ENCODE measurements around the gene BPI.
"Not testable (repeated sequence)": the region's sequence is repeated elsewhere in the genome, so short reads cannot be mapped to it uniquely, and the experiment has no call there.

BPI gene

DNA sequence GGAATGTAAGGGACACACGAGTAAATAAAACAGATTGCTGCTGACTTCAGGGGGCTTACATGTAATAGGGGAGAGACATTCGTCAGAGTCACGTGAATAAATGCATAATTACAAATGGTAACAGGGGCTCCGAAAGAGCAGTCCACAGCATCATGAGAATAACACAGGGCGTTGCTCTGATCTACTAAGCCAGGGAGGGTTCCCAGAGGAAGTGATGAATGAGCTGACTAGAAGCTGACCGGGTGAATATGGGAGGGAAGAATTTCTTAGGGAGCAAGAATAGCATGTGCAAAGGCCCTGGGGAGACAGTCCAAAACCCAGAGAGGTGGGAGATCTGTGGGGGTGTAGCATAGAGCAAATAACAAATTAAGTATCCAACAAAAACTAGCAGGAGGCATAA, 2.4 kb downstream of the BPI start:
- DNase-seq: no peak

DNA sequence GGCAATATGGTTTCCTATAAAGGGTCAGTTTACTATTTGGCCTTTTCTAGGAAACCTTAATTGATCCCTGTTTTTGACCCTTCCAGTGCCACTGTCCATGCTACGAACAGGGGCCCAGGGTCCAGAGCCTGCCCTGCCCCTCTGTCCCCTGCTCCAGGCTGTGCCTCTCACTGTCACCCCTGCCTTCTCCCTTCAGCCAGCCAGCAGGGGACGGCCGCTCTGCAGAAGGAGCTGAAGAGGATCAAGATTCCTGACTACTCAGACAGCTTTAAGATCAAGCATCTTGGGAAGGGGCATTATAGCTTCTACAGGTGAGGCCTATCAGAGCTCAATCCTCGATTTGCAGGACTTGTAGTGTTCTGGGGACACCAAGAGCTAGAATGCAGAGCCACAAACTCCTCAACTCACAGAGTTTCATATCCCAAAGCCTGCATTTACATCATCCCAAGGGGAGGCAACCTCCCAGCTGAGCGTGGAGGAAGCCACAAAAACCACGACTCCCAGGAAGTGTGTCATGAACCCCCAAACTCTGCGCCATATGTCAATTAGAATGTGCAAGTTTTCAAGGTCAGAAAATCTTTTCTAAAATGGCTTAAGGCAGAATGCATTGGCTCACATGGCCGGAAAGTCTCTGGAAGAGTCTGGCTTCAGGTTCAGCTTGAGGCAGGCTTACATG, 3.6 kb downstream of the BPI start:
- DNase-seq: peak in 1 of 2 experiments; percentile 18

DNA sequence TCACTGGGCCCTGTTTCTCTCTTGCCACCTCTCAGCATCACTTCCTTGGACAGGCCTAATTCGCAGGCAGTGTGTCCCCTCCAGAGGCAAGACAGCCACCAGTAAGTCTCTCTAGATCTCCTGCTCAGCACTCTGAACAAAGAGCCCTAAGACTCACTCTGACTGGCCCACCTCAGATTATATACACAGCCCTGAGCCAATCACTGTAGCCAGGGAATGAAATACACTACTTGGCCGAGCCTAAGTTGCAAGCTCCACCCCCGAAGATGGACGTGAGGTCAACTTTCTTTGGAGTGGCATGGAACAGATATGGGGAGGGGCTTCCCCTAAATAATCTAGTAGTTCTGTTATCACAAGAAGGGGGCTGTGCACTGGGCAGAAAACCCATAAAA, 4.1 kb downstream of the BPI start:
- DNase-seq: no peak

DNA sequence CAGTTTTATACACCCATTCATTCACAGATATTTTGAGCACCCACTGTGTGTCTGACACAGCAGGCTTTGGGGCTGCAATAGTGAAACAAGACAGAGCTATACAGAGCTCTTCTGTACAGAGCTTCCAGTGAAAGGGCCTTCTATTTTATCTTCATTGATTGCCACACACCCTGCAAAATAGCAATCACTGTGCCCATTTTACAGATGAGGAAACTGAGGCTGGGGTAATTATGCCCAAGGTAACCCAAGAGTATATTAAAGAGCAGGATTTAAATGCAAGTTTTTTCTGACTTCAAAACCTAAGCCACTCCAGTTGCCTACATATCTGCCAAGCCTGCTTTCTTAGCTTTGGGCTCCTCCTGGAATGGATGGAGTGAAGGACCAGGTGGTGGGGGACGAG, 4.5 kb downstream of the BPI start:
- DNase-seq: no peak

DNA sequence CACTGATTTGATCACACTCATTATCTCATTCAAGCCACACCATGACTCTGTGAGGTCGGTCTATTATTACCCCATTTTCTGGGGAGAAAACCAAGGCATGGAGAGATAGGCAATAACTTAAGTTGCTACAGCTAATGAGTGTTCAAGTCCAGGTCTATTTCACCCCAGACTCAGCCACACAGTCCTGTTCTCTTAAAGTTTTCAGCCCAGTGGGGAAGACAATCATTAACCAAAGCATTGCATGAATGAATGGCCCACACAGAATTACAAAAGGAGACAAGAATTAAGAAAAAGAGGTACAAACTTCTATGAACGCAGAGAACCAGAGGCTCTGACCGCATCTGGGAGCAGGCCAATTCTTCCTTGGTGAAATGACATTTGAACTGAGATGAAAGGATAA, 7.1 kb downstream of the BPI start:
- no peak for DNase-seq

DNA sequence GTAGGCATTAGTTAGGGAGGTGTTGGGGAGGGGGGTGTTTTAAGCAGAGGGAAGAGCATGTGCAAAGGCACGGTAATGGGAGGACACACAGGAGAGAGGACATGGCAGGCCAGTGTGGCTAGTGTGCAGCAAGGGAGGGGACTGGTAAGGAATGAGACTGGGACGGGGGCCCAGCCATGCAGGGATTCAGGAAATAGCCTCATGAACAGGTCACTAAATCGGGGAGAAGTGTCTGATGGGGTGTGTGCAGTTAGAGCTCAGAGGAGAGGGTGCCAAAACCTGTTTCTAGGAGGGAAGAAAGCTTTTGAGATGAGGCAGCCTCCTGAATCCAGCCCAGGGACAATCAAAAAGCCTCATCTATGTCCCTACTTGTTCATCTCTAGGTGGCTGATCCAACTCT, 7.5 kb downstream of the BPI start:
- DNase-seq: no peak

DNA sequence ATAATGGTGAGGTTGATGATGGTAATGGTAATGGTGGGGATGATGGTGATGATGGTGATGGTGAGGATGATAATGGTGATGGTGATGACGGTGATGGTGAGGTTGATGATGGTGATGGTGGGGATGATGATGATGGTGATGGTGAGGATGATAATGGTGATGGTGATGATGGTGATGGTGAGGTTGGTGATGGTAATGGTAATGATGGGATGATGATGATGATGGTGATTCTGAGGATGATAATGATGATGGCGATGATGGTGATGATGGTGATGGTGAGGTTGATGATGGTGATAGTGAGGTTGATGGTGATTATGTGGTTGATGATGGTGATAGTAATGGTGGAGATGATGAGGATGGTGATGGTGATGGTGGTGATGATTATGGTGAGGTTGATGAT, 9.7 kb downstream of the BPI start:
- DNase-seq: no peak

DNA sequence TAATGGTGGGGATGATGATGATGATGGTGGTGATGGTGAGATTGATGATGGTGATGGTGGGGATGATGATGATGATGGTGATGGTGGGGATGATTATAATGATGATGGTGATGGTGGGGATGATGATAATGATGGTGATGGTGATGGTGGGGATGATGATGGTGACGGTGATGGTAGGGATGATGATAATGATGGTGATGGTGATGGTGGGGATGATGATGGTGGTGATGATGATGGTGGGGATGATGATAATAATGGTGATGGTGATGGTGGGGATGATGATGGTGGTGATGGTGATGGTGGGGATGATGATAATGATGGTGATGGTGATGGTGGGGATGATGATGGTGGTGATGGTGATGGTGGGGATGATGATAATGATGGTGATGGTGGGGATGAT, 10.4 kb downstream of the BPI start:
- not testable (repeated sequence) for DNase-seq

DNA sequence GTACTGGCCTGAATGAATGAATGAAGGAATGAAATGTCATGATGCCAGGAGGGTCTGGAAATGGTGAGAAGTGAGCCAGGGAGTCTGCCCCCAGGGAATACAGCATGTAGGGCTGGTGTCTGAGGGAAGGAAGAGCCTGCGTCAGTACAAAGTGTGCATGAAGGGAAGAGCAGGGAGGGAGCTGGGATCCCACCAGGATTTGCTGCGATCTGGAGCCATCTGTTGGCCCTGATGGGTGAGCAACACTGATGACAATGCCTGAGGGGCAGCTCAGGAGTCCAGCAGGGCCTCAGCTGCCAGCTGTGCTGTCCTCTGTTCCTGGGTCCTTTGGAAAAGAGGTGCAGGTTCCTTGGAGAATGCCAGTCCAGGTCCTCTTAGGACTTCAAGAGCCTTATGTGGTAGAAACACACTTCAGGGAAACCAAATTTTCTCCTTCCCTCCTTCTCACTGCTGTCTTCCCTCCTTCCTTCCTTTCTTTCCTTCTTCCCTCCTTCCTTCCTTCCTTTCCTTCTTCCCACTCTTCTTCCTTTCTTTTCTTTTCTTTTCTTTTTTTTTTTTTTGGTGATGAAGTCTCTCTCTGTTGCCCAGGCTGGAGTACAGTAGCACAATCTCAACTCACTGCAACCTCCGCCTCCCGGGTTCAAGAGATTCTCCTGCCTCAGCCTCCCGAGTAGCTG, 11.5 kb downstream of the BPI start:
- DNase-seq: peak; percentile 88 to 91

DNA sequence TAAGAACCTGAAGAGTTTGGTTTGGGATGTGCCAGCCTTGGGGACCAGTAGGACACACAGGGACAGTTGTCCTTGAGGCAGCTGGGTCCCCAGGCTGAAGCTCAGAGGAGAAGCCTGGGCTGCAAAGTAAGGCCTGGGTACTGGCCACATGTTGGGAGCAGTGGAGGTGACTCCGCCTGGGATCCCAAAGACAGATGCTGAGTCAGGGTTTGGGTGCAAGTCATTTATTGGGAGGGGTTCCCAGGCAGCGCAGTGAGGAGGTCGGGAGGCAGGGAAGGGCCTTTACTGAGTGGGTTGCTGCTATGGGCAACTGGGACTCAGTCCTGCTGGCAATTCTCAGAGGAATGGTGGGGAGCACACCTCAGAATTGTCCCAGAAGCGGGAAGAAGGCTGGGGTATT, 12.4 kb downstream of the BPI start:
- DNase-seq: peak in 1 of 2 experiments; percentile 67

DNA sequence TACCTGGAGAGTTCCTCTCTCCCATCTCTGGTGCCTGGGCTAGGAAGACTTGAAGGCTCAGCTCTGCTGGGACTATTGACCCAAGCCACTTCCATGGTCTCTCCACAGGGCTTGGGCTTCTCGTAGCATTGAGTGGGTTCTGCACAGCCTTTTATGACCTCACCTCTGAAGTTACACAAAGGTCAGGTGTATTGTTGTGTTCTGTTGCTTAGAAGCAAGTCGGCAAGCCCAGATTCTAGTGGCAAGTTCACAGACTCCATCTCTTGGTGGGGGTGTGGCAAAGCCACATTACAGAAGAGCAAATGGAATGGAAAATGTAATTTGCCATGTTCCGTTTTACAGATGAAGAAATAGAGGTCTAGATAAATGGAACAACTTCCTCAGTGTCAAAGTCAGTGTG, 13.5 kb downstream of the BPI start:
- no peak for DNase-seq

DNA sequence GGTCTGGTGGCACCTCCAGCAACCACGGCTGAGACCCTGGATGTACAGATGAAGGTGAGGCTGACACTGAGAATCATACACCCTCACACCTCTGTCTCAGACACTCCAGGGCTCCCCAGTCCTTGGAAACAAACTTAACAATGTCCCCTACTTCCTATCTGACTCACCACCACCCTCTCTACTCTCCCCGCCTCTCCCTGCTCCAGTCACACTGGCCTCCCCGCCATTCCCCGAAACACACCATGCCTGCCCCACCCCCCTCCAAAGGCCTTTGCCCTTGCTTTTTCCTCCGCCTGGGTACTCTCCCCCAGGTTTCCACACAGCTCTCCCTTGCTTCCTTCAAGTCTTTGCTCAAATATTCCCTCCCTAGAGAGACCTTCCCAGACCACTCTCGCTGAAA, 16.3 kb downstream of the BPI start:
- DNase-seq: no peak

DNA sequence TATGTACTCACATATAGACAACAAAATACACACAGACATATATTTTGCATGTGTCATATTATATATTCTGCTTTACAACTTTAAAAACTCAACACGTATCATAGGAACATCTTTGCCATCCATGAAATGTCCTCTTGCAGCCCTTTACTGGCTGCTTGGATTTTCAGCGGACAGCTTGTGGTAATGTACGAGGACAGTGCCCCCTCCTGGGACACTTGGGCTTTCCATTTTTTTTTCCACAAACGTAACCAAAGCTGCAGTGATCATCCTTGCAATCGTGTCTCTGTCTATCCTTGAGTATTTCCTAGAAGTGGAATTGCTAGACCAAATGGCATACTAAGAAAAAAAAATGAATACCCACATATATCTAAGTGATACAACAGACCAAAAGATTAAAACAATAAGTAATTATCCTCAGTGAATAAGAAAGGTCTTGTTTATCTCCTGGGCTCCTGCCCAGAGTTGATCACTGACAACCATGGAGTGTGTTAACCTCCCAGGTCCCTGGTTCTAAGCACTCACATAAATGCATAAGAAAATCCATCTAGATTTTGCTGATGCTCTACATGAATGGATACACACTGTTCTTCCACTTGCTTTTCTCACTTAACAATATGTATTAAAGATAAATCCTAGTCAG, 18.1 kb downstream of the BPI start:
- peak; percentile 68 to 86 for DNase-seq

DNA sequence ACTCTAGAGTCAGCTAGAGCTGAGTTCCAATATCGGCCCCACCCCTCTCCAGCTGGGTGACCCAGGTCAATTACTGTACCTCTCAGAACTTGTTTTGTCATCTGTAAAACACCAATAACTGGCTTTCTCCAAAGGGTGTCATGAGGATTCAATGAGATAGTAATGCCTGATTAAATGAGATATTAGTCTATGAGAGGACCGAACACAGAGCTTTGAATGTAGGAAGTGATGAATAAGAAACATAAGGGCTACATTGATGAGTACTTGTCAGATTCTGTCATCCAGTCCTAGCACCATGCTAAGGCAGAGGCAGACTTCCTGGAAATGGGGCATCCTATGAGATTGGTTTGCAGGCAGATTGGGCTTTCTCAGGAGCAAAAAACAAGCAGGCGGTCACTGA, 20.2 kb downstream of the BPI start:
- DNase-seq: no peak

DNA sequence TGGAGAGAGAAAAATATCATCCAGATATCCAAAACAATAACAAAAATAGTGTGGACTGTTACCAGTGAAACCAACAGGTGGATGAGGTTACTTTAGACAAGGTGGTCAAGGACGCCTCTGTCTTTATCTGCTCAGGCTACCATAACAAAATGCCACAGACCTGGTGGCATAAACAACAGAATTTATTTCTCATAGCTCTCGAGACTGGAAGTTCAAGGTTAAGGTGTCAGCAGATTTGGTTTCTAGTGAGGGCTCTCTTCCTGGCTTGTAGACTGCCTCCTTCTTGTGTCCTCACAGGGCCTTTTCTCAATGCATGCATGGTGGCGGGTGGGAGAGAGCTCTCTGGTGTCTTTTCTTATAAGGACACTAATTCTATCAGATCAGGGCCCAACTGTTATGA, 21.2 kb downstream of the BPI start:
- no peak for DNase-seq

DNA sequence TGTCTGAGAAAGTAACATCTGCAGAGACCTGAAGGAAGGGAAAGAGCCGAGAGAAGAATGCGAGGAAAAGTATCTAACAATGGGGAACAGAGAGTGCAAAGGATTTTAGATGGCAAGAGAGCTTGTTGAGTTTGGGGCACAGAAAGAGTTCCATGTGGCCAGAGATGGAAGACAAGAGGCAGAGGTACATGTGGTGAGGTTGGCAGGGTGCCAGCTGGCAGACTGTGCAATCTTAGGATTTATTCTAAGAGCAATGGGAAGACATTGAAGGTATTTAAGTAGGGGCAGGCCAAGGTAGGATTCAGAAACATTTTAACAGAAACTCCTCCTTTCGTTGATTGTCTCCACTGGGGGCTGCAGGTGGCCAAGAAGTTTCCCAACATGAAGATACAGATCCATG, 21.9 kb downstream of the BPI start:
- peak; percentile 29 to 65 for DNase-seq

DNA sequence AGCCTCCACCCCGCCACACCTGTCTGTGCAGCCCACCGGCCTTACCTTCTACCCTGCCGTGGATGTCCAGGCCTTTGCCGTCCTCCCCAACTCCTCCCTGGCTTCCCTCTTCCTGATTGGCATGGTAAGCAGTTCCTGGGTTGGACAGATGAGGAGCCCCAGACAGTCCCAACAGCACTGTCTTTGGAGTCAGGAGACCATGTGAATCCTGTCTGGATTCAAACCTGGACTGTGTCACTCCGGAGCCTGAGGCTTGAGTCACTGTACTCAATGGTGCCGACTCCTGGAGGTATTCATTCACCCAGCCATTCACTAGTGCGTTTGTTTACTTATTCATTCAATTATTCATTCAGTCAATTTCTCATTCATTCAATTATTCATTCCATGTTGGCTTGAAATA, 22.4 kb downstream of the BPI start:
- DNase-seq: no peak

DNA sequence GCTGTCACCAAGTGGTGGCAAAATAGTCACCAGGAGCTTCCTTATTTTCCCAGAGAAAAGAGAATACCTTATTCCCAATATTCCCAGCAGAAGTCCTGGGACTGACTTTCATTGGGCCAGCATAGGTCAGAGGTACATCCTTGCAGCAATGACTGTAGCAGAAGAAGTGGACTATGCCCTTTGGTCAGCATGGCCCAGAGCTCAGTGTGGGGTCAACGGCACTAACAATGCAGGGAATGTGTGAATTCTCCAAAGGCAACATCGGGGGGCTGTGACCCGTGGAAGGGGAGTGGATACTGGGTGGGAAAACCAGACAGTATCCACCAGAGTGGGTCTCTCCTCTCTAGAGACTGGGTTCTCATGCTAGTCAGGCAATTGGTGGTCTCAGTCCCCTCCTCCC, 26.7 kb downstream of the BPI start:
- DNase-seq: no peak

DNA sequence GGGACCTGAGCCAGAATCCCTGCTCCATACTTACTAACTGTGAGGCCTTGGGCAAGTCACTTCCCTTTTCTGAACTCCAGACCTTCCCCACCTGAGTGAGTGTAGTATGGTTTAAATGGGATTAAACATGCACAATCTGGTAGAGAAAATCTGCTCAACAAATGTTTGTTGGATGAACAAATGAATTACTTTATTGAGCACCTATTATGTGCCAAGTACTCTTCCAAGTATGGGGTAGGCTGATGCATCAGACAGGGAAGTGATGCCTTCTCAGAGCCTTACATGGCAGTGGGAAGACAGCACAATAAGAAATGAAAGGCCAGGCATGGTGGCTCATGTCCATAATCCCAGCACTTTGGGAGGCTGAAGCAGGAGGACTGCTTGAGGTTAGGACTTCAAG, 27.3 kb downstream of the BPI start:
- no peak for DNase-seq

DNA sequence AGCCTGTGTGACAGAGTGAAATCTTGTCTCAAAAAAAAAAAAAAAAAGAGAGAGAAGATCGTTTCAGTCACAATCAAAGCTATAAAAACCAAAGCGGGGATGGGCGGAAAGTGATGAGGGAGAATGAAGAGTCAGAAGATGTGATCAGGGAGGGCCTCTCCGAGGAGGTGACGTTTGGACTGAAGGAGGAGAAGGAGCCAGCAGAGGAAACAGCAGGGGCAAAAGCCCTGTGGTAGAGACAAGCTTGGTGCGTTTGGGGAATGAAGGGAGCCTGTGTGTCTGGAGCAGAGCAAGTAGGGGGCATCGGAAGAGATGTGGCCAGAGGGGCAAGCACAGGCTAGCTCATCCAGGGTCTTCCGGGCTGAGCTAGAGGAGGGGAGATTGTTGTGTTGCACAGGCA, 27.9 kb downstream of the BPI start:
- no peak for DNase-seq

DNA sequence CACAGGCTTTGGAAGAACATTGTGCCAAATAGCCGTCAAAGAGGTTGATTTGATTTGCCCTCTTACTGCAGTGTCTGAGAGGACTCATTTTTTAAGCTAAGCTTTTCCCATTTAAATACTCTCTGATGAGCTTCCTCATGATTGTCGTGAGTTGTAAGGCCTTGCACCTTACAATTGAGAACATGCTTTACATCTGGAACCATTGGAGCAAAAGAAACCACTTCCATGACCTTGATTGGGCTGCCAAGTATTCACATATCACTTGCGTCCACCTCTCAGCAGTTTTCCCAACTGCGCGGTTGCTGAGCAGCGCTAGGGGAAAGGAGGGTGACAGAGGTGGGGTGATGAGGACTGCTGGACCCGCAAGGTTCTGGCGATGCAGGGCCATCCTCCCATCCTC, 30.1 kb downstream of the BPI start:
- no peak for DNase-seq

DNA sequence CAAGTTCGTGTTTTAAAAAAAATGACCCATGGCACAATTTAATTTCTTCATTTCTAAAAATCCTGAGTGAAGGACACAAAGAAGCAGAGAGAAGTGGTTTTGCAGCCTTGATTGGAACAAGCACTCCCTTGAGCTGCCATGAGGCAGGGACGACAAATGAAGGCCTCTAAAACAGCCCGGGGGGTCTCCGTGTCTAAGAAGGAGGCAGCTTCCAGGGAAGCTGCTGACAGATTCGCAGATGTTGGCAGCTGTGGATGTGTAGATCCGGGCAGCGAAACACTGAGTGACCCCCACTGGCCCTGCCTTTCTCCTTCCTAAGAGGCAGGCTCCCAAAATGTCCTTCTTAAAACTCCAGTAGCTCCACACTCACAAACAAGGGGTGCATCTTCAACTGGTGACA, 32.8 kb downstream of the BPI start:
- DNase-seq: no peak

DNA sequence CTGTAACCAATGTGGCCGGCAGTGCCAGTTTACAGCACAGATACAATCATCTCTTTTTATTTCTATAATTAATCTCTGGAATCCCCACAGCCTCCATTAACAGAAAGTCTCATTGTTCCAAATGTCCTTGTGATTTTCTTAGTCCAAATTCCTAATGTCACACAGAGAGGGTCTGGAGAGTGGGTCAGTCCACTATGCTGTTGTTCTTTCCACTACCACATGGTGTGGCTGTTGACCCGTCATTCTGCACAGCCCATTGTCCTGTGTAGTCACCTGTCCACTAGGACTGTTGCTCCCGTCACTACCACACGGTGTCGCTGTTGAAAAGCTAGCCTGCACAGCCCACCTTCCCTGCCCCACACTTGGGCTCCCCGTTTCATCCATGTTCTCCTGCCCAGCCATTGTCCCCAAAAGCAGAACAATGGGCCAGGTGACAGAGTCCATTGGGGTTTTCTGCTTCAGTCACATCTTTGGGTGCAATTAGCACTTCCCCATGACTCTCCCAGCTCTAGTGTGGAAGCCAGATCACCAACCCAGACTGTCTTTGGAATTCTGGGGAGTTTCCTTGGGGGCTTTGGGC, 33.7 kb downstream of the BPI start:
- peak; percentile 61 to 85 for DNase-seq

DNA sequence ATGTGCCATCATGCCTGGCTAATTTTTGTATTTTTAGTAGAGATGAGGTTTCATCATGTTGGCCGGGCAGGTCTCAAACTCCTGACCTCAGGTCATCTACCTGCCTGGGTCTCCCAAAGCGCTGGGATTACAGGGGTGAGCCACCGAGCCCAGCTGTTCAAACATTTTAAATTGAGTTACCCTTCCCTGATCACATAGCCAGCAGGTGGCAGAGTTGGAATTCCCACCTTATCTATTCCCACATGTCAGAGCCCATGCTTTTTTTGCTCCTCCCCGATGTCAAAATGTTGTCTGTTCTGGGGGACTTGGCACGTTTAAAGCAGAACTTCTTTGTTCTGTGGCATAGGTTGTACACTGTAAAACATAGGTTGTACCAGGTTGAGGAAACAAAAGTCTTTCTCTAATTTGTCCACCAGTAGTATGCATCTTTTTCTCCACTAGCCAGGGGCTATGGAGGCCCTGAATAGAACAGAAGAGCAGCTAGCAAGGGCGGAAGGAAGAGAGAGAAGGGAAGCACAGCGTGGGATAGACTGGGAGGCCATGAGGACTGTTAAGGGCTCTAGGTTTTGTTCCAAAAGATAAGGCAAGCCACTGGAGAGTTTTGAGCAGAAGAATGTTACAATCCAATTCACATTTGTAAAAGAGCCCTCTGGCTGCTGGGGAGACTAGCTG, 35.0 kb downstream of the BPI start:
- peak; percentile 64 to 78 for DNase-seq

All from NCI-H524 (cell line).